OCI-LY1 (cell line): ENCODE measurements around the gene KRTAP1-1.
"Not testable (repeated sequence)": the region's sequence is repeated elsewhere in the genome, so short reads cannot be mapped to it uniquely, and the experiment has no call there.

ENCODE experiments used
- CTCF ChIP-seq: fragments of 200-600 bp; sonication (generic), shearing (Covaris generic); IDR thresholded peaks from 2 replicates; pipeline ENCODE4 v1.5.1; 2017; ENCODE audit warnings: mild to moderate bottlenecking, antibody characterized with exemption, low read length, moderate library complexity, mixed read lengths
- EZH2 ChIP-seq: fragments of 200-600 bp; sonication (generic), shearing (Covaris generic); IDR thresholded peaks from 2 replicates; pipeline ENCODE4 v1.8.0; 2017; ENCODE audit warnings: borderline replicate concordance, mixed run types, mild to moderate bottlenecking, antibody characterized with exemption, low read length, moderate library complexity, mixed read lengths

DNA sequence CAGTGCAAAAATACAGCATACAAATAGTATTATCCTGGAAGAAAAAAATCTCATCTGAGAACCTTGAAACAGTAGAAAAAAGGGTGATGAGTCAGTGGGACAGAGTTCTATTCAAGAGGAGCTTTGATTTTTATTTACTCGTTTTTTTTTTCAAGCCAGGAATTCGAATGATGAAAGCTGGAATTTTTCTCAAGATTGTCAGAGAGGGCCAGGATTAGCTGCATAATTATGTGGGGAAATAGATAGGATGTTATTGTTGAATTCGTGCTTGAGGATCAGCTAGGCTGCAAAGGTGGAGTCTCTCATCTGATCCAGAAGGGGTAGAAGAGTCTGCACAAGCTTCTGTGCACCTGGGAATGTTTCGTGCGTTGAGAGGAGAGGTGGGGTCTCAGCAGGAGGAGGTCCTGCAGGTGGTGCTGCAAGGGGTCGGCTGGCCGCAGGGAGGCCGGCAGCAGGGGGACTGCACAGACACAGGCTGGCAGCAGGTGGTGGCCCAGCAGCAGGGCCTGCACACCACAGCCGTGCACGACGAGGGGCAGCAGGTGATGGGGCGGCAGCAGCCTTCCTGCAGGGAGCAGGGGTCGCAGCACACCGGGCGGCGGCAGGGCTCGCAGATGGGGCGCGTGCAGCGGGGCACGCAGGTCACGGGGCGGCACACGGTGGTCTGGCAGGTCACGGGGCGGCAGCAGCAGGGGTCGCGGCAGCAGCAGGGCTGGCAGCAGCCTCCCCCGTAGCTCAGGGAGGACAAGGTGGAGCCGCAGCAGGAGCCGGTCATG lies 18.2 kb upstream of the KRTAP1-1 start:
- TF ChIP-seq CTCF, EZH2: not testable (repeated sequence)
